ENCODE data around the gene ZNF746. TPM values are rescaled to one million over a fixed set of nuclear protein-coding genes. Genes with fewer than 3 reads are reported as not detected.
"Not testable (repeated sequence)": the region's sequence is repeated elsewhere in the genome, so short reads cannot be mapped to it uniquely, and the experiment has no call there.

The ZNF746 gene
- total and polyA plus RNA-seq, 11 donors: 5.5 to 12.8 (median 7.5) TPM

DNA sequence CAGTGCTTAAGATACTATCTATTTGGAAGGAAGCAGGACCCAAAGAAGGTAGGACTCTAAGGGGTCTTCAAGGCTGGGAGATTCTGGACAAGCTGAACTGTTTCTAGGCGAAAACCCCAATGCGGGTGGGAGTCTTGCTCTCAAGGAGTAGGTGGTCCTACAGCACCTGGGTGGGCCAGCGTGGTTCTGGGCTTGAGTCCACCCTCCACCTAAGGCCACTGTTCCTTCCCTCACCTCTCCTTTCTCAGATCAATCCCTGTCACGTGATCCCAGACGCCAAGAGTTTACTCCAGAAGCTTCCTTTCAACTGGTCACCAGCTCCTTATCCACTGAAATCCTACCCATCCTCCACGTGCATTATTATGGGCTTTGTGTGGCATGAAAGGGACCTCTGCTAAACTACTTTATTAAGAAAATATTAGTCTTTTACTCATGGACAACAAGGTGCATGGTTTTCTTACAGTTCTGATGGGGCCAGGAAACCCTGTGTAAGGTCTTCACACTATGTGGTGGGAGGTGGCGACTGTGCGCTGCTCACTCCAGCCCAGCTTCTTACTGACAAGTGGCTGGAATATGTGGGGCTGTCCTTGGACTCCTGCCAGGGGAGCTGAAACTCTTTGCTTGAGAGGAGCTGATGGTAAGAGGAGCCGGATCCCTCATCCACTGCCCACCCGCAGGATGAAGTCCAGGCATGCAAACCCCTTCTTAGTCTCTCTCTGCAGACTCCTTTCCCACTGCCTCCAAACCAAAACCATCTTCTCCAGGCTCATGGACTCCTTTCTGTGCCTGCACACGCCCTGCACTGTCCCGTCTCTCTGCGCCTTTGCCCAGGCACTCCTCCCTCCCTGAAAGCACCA is 1.6 kb downstream of the ZNF746 start:
- Histone ChIP-seq H3K4me3 (peak overlapping the region in 11 of 12 donors; percentile 53 to 89 (median 75)), H3K4me1 (peaks cover 0 to 30% (median 19%) of the 10 kb centered on the region in 12 donors), H3K27me3 (no peaks in the 10 kb centered on the region), H3K36me3 (peaks cover 0 to 35% (median 32%) of the 10 kb centered on the region in 9 donors), H3K9me3 (no peaks in the 10 kb centered on the region), H3K27ac (peak overlapping the region in 7 of 12 donors; percentile 65 to 90 (median 81))
- intact Hi-C loops (cut with DNase I): loop anchor here in 5 of 10 donors (2.0 to 10.0 kb wide), 6 partner anchors 74 to 233 kb away; partner anchors contain the start of gene ZNF783 (in 2 of the 5)
- WGBS, 4 donors: 37 to 48% (median 38%) methylated on average over 12 to 13 of the region's 13 CpGs
- TF ChIP-seq CTCF (IDR thresholded peaks at IDR 0.05) (no peak), POLR2A (IDR thresholded peaks at IDR 0.05) (no peak)
- peak; percentile 8 to 50 (median 42) for ATAC-seq
- peak; percentile 71 to 85 (median 83) for DNase-seq

GRCh38 chr7:149494738-149495368 is 2.8 kb downstream of the ZNF746 start:
- peak in 1 of 4 donors; percentile 6 for ATAC-seq
- H3K4me3 ChIP-seq: peak overlapping the region in 1 of 12 donors; percentile 5
- peak overlapping the region in 4 of 12 donors; percentile 4 to 65 (median 32) for H3K27ac ChIP-seq
- H3K4me1 ChIP-seq: peaks cover 0 to 30% (median 19%) of the 10 kb centered on the region in 12 donors
- DNase-seq: no peak
- peaks cover 0 to 47% (median 43%) of the 10 kb centered on the region in 9 donors for H3K36me3 ChIP-seq
- intact Hi-C loops (cut with DNase I): loop anchor here in 5 of 10 donors (5.0 to 10.0 kb wide), 5 partner anchors 73 to 230 kb away; partner anchors contain the start of gene ZNF783 (in 1 of the 5)
- no peaks in the 10 kb centered on the region for H3K27me3 ChIP-seq
- WGBS, 4 donors: 84 to 89% (median 88%) methylated on average over 6 of the region's 6 CpGs
- no peaks in the 10 kb centered on the region for H3K9me3 ChIP-seq
- no peak for TF ChIP-seq POLR2A (IDR thresholded peaks at IDR 0.05)
- no peak for TF ChIP-seq CTCF (IDR thresholded peaks at IDR 0.05)

GRCh38 chr7:149493975-149494374 is 3.6 kb downstream of the ZNF746 start:
- H3K27ac ChIP-seq, ATAC-seq, H3K27me3 ChIP-seq, H3K4me3 ChIP-seq, DNase-seq, H3K9me3 ChIP-seq: not testable (repeated sequence)
- H3K4me1 ChIP-seq: peaks cover 0 to 30% (median 19%) of the 10 kb centered on the region in 12 donors
- peaks cover 0 to 54% (median 50%) of the 10 kb centered on the region in 9 donors for H3K36me3 ChIP-seq
- intact Hi-C loops (cut with DNase I): loop anchor here in 3 of 10 donors (10.0 kb wide), 3 partner anchors 131 to 229 kb away; partner anchors contain the start of gene ZNF783 (in 1 of the 3)
- 90 to 95% (median 92%) methylated on average over 18 to 20 of the region's 20 CpGs for WGBS, 4 donors

- Histone ChIP-seq H3K4me1 (peaks cover 0 to 30% (median 19%) of the 10 kb centered on the region in 12 donors), H3K4me3 (no peak overlapping the region), H3K36me3 (peaks cover 0 to 60% (median 53%) of the 10 kb centered on the region in 9 donors), H3K27ac (no peak overlapping the region), H3K9me3 (no peaks in the 10 kb centered on the region), H3K27me3 (no peaks in the 10 kb centered on the region)
- intact Hi-C loops (cut with DNase I): loop anchor here in 3 of 10 donors (10.0 kb wide), 3 partner anchors 131 to 229 kb away; partner anchors contain the start of gene ZNF783 (in 1 of the 3)
- 96 to 97% (median 96%) methylated on average over 9 of the region's 9 CpGs for WGBS, 4 donors
- TF ChIP-seq CTCF (IDR thresholded peaks at IDR 0.05): no peak
- no peak for TF ChIP-seq POLR2A (IDR thresholded peaks at IDR 0.05)
- ATAC-seq (no peak), DNase-seq (no peak)
Observed at GRCh38 chr7:149493366-149493765, 4.2 kb downstream of the ZNF746 start.

All from heart left ventricle (tissue), 16 donors.